ENCODE results near the gene LDLRAD4.
A peak's percentile ranks its signal among the peaks of the same experiment; 100 is the strongest.

LDLRAD4 gene

GRCh38 chr18:13202571-13202970, 16.0 kb upstream of the LDLRAD4 start:
- DNase-seq (ENCODE audit: low read depth), result no peak

- no peak for DNase-seq (ENCODE audit: low read depth)
These were observed 12.3 kb upstream of the LDLRAD4 start for GRCh38 chr18:13206301-13206700.

DNA sequence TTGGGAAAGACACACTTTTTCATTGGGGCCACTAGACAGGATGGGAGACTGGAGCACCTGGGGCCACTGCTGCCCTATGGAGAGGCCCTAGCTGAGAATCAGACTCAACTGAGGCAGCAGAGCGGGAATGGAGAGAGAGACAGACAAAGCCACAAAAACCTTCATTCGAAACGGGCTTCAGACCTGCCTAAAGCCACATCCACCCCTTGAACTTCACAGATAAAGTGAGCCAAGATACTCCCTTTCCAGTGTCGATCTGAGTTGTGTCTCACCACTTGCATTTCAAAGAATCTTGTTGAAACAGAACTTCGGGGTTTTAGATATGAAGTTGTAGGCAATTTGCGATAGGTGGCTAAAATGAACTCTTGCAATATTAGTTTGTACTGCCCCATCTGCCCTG, 11.3 kb upstream of the LDLRAD4 start:
- DNase-seq (ENCODE audit: low read depth), result no peak

GRCh38 chr18:13211534-13211933, 7.0 kb upstream of the LDLRAD4 start:
- DNase-seq (ENCODE audit: low read depth), result no peak

DNA sequence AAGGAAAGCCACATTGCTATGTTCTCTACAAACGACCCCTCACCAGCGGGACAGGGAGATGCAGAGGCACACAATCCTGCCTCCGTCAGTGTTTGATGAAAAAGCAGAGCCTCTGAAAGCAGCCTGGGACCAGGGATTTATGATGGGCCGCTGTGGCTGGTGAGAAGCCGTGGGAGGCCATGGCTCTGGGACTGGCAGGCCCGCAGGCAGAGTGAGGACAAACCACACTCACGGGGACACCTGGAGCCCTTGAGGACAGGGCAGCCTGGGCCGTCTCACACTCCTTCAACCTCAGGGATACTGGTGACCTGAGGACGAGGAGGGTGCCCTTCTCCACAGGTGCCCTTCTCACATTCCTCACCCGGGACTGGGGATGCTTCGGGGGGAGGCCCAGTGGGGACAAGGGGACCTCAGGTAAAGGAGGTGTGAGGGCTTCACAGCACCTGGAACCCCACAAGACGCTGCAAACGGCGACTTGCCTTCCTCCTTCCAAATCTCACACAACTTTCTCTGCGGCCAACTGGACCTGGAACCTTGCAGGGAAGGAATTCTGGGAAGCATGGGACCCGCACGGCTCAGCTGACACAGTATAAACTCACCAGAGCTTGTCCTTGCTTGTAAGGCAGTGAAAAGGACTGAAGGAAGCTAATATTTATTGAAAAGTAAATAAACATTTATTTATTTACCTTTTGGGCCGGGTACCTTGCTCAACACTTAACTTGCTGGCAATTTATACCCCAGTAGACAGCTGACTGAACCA, 5.3 kb upstream of the LDLRAD4 start:
- no peak for DNase-seq (ENCODE audit: low read depth)

DNA sequence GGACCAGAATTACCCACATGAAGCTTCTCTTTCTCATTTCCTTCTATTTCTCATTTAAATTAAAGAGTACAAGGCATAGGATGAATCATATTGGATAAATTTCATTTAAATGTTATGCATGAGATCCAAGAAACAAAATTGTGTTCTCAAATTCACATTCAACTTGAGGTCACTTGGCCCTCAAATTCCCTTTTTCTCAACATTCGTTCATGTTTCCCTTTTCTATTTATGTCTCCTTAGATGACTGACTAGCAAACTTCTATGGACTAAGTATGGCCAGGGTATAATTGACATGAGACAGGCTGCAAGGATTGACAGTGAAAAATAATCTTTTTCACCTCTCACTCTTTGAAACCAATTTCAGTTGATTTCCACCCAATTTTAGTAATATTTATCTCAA, 4.0 kb upstream of the LDLRAD4 start:
- DNase-seq (ENCODE audit: low read depth), result no peak

DNA sequence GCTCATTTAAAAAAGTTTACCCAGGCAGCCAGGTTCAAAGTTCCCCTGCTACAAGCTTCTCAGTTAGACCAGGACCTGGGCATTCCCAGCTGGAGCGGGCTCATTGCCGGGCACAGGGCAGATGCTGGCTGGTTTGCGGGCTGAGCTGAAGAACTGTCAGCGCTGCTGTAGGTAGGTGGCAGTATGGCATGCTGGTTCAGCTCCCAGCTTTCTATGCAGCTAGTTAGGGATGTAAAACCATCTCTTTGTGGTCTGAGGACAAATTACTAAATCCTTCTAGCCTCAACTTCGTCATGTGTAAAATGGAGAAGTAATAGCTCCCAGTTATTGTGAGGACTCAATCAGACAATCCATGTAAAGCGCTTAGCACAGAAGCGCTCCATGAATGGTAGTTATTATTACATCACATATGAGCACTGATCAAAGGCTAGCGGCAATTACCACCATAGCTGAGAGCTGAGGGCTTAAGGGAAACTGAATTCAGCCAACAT, 2.4 kb upstream of the LDLRAD4 start:
- DNase-seq (ENCODE audit: low read depth), result peak; percentile 21

- DNase-seq (ENCODE audit: low read depth), result peak; percentile 26
These were observed 1.7 kb upstream of the LDLRAD4 start for GRCh38 chr18:13216711-13217465.

DNA sequence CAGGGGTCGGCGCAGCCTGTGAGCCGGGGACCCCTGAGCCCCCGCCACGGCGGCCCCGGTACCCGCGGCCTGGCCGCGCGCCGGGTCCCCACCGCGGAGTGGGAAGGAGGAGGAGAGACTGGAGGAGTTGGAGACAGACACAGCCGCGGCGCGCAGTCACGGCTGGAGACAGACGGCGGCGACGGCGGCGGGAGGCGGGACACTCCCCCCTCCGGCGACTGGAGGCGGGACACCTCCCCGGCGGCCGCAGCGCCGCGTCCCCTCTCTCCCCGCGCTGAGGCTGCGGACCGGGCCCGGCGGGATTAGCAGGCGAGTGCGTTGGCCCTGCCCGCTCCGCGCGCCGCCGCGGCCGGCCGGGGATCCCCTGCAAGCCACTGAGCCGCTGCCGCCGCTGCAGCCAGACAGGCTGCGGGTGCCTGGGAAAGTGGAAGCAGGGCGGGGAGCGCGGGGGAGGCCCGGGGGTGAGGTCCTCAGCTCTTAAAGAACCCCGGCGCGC, 1.0 kb upstream of the LDLRAD4 start:
- peak; percentile 40 for DNase-seq (ENCODE audit: low read depth)

GRCh38 chr18:13217971-13218367, 591 bp upstream of the LDLRAD4 start:
- no peak for DNase-seq (ENCODE audit: low read depth)

DNA sequence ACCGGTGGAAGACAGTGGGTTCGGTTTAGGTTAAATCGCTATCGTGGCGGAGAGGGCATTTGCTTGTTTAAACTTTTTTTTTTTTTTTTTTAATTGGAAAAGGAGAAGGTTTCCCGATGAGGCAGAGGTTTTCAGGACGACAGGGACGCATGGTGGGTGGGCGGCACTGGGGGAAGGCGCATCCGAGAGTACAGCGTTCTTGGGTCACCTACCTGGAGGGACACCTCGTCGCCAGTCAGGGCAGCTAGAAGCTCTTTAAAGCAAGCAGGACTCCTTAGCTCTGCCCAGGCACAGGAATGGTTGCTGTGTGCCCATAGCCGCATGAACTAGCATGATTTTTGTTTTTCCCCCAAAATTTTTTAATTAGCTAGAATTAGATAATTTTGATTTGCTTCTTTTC, 437 bp downstream of the LDLRAD4 start:
- no peak for DNase-seq (ENCODE audit: low read depth)

GRCh38 chr18:13219593-13220159, 1.1 kb downstream of the LDLRAD4 start:
- DNase-seq (ENCODE audit: low read depth), result no peak

GRCh38 chr18:13220361-13220991, 1.9 kb downstream of the LDLRAD4 start:
- no peak for DNase-seq (ENCODE audit: low read depth)

- DNase-seq (ENCODE audit: low read depth), result no peak
These were observed 3.6 kb downstream of the LDLRAD4 start for GRCh38 chr18:13221869-13222855.

GRCh38 chr18:13222856-13223281, 4.3 kb downstream of the LDLRAD4 start:
- no peak for DNase-seq (ENCODE audit: low read depth)

GRCh38 chr18:13223311-13224143, 5.0 kb downstream of the LDLRAD4 start:
- DNase-seq (ENCODE audit: low read depth), result no peak

DNA sequence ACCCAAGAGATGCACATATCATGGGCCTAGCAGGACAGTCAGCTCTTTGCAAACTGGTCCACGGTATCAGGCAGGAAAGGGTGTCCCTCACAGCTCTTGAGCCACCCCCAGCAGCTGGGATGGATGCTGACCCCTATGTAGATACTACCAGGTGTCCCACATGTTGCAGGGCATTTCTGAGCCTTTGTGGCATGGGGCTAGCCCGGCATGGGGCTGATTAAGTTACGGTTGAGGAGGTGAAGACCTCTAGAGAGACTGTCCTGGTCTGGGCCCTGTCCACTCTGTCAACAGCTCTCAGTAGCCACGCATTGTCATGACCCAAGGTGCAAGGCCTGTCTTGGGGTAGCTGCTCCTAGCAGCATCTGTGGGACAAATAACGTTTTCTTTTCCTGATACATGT, 6.7 kb downstream of the LDLRAD4 start:
- no peak for DNase-seq (ENCODE audit: low read depth)

- no peak for DNase-seq (ENCODE audit: low read depth)
These were observed 8.1 kb downstream of the LDLRAD4 start for GRCh38 chr18:13226533-13227144.

GRCh38 chr18:13227910-13228309, 9.3 kb downstream of the LDLRAD4 start:
- no peak for DNase-seq (ENCODE audit: low read depth)

All from T follicular helper cell (primary cell).